ENCODE data around the gene DNAH14. TPM values are rescaled to one million over a fixed set of nuclear protein-coding genes. Genes with fewer than 3 reads are reported as not detected.
"Not testable (repeated sequence)": the region's sequence is repeated elsewhere in the genome, so short reads cannot be mapped to it uniquely, and the experiment has no call there.

DNAH14 gene
- total RNA-seq, 6 donors from 2014 or later: 2.1 to 26.5 (median 12.9) TPM

GRCh38 chr1:225152061-225152460, 222.6 kb downstream of the DNAH14 start:
- no peak for DNase-seq
- H3K36me3 ChIP-seq: no peaks in the 10 kb centered on the region
- H3K9me3 ChIP-seq: no peaks in the 10 kb centered on the region
- no peak for TF ChIP-seq POLR2A (IDR thresholded peaks at IDR 0.05)
- TF ChIP-seq EP300 (IDR thresholded peaks at IDR 0.05): no peak
- TF ChIP-seq POLR2AphosphoS5 (IDR thresholded peaks at IDR 0.05): no peak
- TF ChIP-seq, protein P1, sequence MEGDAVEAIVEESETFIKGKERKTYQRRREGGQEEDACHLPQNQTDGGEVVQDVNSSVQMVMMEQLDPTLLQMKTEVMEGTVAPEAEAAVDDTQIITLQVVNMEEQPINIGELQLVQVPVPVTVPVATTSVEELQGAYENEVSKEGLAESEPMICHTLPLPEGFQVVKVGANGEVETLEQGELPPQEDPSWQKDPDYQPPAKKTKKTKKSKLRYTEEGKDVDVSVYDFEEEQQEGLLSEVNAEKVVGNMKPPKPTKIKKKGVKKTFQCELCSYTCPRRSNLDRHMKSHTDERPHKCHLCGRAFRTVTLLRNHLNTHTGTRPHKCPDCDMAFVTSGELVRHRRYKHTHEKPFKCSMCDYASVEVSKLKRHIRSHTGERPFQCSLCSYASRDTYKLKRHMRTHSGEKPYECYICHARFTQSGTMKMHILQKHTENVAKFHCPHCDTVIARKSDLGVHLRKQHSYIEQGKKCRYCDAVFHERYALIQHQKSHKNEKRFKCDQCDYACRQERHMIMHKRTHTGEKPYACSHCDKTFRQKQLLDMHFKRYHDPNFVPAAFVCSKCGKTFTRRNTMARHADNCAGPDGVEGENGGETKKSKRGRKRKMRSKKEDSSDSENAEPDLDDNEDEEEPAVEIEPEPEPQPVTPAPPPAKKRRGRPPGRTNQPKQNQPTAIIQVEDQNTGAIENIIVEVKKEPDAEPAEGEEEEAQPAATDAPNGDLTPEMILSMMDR (IDR thresholded peaks at IDR 0.05): no peak
- no peak overlapping the region for H3K27ac ChIP-seq
- no peak overlapping the region for H3K4me3 ChIP-seq
- H3K27me3 ChIP-seq: no peaks in the 10 kb centered on the region
- ATAC-seq (ENCODE audit: low FRiP score in 2 of 2): no peak
- H3K4me1 ChIP-seq: no peaks in the 10 kb centered on the region

DNA sequence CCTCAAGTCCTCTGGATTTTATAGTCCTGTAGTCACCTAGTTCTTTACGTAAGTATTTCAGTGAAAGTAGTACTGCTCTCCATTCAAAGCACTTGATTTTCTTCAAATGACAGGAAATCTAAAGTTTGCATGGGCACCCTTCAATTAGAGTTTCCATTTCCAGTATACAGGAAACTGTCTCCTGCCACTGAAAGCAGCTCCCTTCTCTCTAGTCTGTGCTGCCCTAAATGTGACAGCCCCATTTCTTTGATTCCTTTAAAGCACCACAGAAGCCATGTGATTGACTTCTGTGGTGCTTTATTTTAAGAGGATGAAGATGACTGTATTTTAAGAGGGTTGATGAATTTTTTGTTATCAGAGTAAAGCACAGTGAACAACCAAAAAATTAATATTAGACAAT, 226.1 kb downstream of the DNAH14 start:
- Histone ChIP-seq H3K9me3 (no peaks in the 10 kb centered on the region), H3K36me3 (no peaks in the 10 kb centered on the region), H3K27me3 (no peaks in the 10 kb centered on the region), H3K27ac (no peak overlapping the region), H3K4me1 (no peaks in the 10 kb centered on the region), H3K4me3 (no peak overlapping the region)
- ATAC-seq (ENCODE audit: low FRiP score in 2 of 2) (no peak), DNase-seq (no peak)
- WGBS, 2 donors: 90 to 93% methylated on average over 1 of the region's 1 CpG
- TF ChIP-seq, protein P1 (IDR thresholded peaks at IDR 0.05): no peak
- TF ChIP-seq EP300 (IDR thresholded peaks at IDR 0.05): no peak
- TF ChIP-seq POLR2AphosphoS5 (IDR thresholded peaks at IDR 0.05): no peak
- TF ChIP-seq POLR2A (IDR thresholded peaks at IDR 0.05): no peak

DNA sequence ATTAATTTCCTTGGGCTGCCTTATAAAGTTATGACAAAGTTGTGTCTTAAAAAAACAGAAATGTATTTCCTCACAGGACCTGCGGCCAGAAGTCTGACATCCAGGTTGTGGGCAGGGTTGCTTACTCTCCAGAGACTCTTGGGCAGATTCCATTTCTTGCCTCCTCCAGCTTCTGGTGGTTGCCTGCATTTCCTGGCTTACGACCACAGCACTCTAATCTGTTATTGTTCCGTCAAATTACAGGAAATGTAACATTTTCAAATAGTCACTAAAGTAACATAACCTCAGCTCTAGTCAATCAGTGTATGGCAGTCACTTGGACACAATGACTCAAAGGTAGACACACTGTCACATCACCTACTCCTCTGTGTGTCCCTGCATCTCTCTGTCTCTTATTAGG, 226.8 kb downstream of the DNAH14 start:
- 34 to 50% methylated on average over 3 of the region's 3 CpGs for WGBS, 2 donors
- TF ChIP-seq EP300 (IDR thresholded peaks at IDR 0.05) (no peak), POLR2AphosphoS5 (IDR thresholded peaks at IDR 0.05) (no peak), POLR2A (IDR thresholded peaks at IDR 0.05) (no peak)
- TF ChIP-seq, protein P1 (IDR thresholded peaks at IDR 0.05): no peak
- no peaks in the 10 kb centered on the region for H3K36me3 ChIP-seq

DNA sequence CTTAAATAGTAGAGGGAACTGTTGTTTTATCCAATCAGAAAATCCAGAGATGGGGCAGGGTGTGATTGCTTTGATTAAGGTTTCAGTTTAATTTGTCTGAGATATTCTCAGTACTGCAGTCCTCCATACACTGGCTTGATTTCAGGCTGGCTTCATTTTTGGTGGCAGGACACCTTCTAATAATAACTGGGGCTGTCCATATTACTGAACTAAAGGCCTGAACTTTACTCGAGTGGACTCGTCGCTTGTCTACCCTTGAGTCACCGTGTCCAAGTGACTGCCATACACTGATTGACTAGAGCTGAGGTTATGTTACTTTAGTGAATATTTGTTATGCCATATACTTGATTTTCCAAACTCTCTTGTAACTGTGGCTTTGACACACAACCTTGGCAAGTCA, 228.8 kb downstream of the DNAH14 start:
- H3K27me3 ChIP-seq: no peaks in the 10 kb centered on the region
- no peaks in the 10 kb centered on the region for H3K36me3 ChIP-seq
- no peak for TF ChIP-seq EP300 (IDR thresholded peaks at IDR 0.05)
- TF ChIP-seq, protein P1 (IDR thresholded peaks at IDR 0.05): no peak
- no peak for TF ChIP-seq POLR2AphosphoS5 (IDR thresholded peaks at IDR 0.05)
- no peak for TF ChIP-seq POLR2A (IDR thresholded peaks at IDR 0.05)
- DNase-seq: no peak
- no peaks in the 10 kb centered on the region for H3K4me1 ChIP-seq
- 89 to 94% methylated on average over 4 of the region's 4 CpGs for WGBS, 2 donors
- H3K4me3 ChIP-seq: no peak overlapping the region
- H3K9me3 ChIP-seq: no peaks in the 10 kb centered on the region
- no peak overlapping the region for H3K27ac ChIP-seq
- ATAC-seq (ENCODE audit: low FRiP score in 2 of 2): no peak

More for the DNA sequence above, 226.8 kb downstream of the DNAH14 start:
- H3K9me3 ChIP-seq: no peaks in the 10 kb centered on the region
- no peaks in the 10 kb centered on the region for H3K27me3 ChIP-seq
- DNase-seq (no peak), ATAC-seq (ENCODE audit: low FRiP score in 2 of 2) (no peak)
- no peak overlapping the region for H3K4me3 ChIP-seq
- H3K27ac ChIP-seq: no peak overlapping the region
- H3K4me1 ChIP-seq: no peaks in the 10 kb centered on the region

- no peak for TF ChIP-seq POLR2A (IDR thresholded peaks at IDR 0.05)
- no peak for TF ChIP-seq EP300 (IDR thresholded peaks at IDR 0.05)
- no peak for TF ChIP-seq POLR2AphosphoS5 (IDR thresholded peaks at IDR 0.05)
- TF ChIP-seq, protein P1 (IDR thresholded peaks at IDR 0.05): no peak
- ATAC-seq (ENCODE audit: low FRiP score in 2 of 2): no peak
Observed at GRCh38 chr1:225159793-225160192, 230.3 kb downstream of the DNAH14 start.

GRCh38 chr1:225177409-225177808, 247.9 kb downstream of the DNAH14 start:
- not testable (repeated sequence) for DNase-seq
- peaks cover 7 to 38% (median 20%) of the 10 kb centered on the region in 4 donors for H3K9me3 ChIP-seq

More at GRCh38 chr1:225159793-225160192, 230.3 kb downstream of the DNAH14 start:
- Histone ChIP-seq H3K9me3 (no peaks in the 10 kb centered on the region), H3K36me3 (no peaks in the 10 kb centered on the region), H3K4me3 (no peak overlapping the region), H3K27me3 (no peaks in the 10 kb centered on the region), H3K4me1 (no peaks in the 10 kb centered on the region), H3K27ac (no peak overlapping the region)
- DNase-seq: no peak
- 40 to 47% methylated on average over 1 of the region's 1 CpG for WGBS, 2 donors

More at GRCh38 chr1:225177409-225177808, 247.9 kb downstream of the DNAH14 start:
- 95 to 97% methylated on average over 3 of the region's 3 CpGs for WGBS, 2 donors
- H3K27me3 ChIP-seq; H3K27ac ChIP-seq; ATAC-seq (ENCODE audit: low FRiP score in 2 of 2); H3K4me1 ChIP-seq; H3K4me3 ChIP-seq; H3K36me3 ChIP-seq: not testable (repeated sequence)
